GM23248 (cell line): Measurements from ENCODE around the gene C12orf76. TPM values are rescaled to one million over a fixed set of nuclear protein-coding genes. Genes with fewer than 3 reads are reported as not detected.

Source experiments
- DNase-seq: peaks from one replicate; pipeline ENCODE4 v3.0.0-alpha.2; 2015
- H2AFZ ChIP-seq: fragments of 200-600 bp; sonication (generic); 2 replicates; pipeline ENCODE4 v1.6.1; 2016; ENCODE audit warnings: antibody characterized with exemption
- H3F3A ChIP-seq: fragments of 200-600 bp; sonication (generic); 2 replicates; pipeline ENCODE4 v1.6.1; 2016; ENCODE audit warnings: mild to moderate bottlenecking, antibody characterized with exemption, mixed run types; ENCODE audit not compliant: insufficient read depth
- H3K27ac ChIP-seq: fragments of 200-600 bp; sonication (generic); 2 replicates; pipeline ENCODE4 v1.5.1; 2016; ENCODE audit warnings: mild to moderate bottlenecking
- H3K27me3 ChIP-seq: fragments of 200-600 bp; sonication (generic); replicated peaks from 2 replicates; pipeline ENCODE4 v1.6.1; 2016; ENCODE audit warnings: mild to moderate bottlenecking; ENCODE audit not compliant: insufficient read depth
- H3K36me3 ChIP-seq: fragments of 200-600 bp; sonication (generic); 2 replicates; pipeline ENCODE4 v1.6.1; 2016; ENCODE audit warnings: low read depth, mild to moderate bottlenecking
- H3K4me1 ChIP-seq: fragments of 200-600 bp; sonication (generic); 2 replicates; pipeline ENCODE4 v1.6.1; 2016; ENCODE audit warnings: mild to moderate bottlenecking; ENCODE audit not compliant: insufficient read depth
- H3K4me2 ChIP-seq: fragments of 200-600 bp; sonication (generic); one replicate; pipeline ENCODE4 v1.6.1; 2016; ENCODE audit warnings: mild to moderate bottlenecking; ENCODE audit not compliant: unreplicated experiment
- H3K4me3 ChIP-seq: fragments of 200-600 bp; sonication (generic); 2 replicates; pipeline ENCODE4 v1.5.1; 2016; ENCODE audit warnings: mild to moderate bottlenecking
- H3K79me2 ChIP-seq: fragments of 200-600 bp; sonication (generic); 2 replicates; pipeline ENCODE4 v1.6.1; 2016; ENCODE audit warnings: mild to moderate bottlenecking; ENCODE audit not compliant: insufficient read depth
- H3K9ac ChIP-seq: fragments of 200-600 bp; sonication (generic); 2 replicates; pipeline ENCODE4 v1.6.1; 2016; ENCODE audit warnings: mild to moderate bottlenecking
- H3K9me2 ChIP-seq: fragments of 200-600 bp; sonication (generic); 2 replicates; pipeline ENCODE4 v1.6.1; 2016; ENCODE audit warnings: mixed run types, mild to moderate bottlenecking, moderate library complexity; ENCODE audit not compliant: insufficient read depth
- H3K9me3 ChIP-seq: fragments of 200-600 bp; sonication (generic); one replicate; pipeline ENCODE4 v1.6.1; 2017; ENCODE audit warnings: low read depth
- H4K20me1 ChIP-seq: fragments of 200-600 bp; sonication (generic); 2 replicates; pipeline ENCODE4 v1.6.0; 2016; ENCODE audit not compliant: insufficient read depth
- EZH2 ChIP-seq: fragments of 200-600 bp; sonication (generic); IDR thresholded peaks from 2 replicates; pipeline ENCODE4 v1.6.1; 2018; ENCODE audit warnings: antibody characterized with exemption, mild to moderate bottlenecking; ENCODE audit not compliant: insufficient read depth, poor library complexity, severe bottlenecking
- EZH2phosphoT487 ChIP-seq: fragments of 200-600 bp; sonication (generic); IDR thresholded peaks from 2 replicates; pipeline ENCODE4 v1.6.1; 2018; ENCODE audit warnings: antibody characterized with exemption, moderate library complexity, mild to moderate bottlenecking, low read depth; ENCODE audit not compliant: insufficient read depth
- WGBS, 2 experiments: methylation state at CpG; one replicate each; pipeline ENCODE4 v1.1.6; 2015 to 2017; ENCODE audit warnings: low lambda C conversion rate in 2 of 2, low coverage in 1 of 2; ENCODE audit errors: missing lambda C conversion rate in 2 of 2; 5-methylcytosine and 5-hydroxymethylcytosine counted together
- in situ Hi-C: fragments of 300-500 bp; cut with MboI; formaldehyde crosslinking; loops from 2 replicates; pipeline ENCODE4 v1.15.0; 2020
- polyA plus RNA-seq: library from polyadenylated mRNA; unstranded; fragments of >200 nt; fragmentation: Nextera tagmentation; extraction: Ambion mirVana; gene quantifications from 2 replicates; pipeline ENCODE4 v1.2.1, GENCODE V29; 2016
- total RNA-seq: library from RNA; depleted of rRNA; stranded (reverse); fragments of >200 nt; shearing (Covaris generic); gene quantifications from 2 replicates; pipeline ENCODE4 v1.2.3, GENCODE V29; 2014; rRNA removed

Gene C12orf76
- total RNA-seq (21.2 and 29.7 TPM in 2 replicates), polyA plus RNA-seq (8.5 and 12.3 TPM in 2 replicates)

GRCh38 chr12:110048242-110049027 is at the start of gene C12orf76:
Gene C12orf76 (minus strand): TSS chr12:110048522. CDS start chr12:110048495, 27 bp downstream.
- peak; percentile 99 for DNase-seq
- peak within 1 kb of the TSS; percentile 74 for H3K27ac ChIP-seq
- peak within 1 kb of the TSS; percentile 77 for H3K9ac ChIP-seq
- in situ Hi-C loops, result no loop called here
- peak within 1 kb of the TSS; percentile 93 for H2AFZ ChIP-seq
- H3K9me3 ChIP-seq, result no peaks in the 10 kb centered on the region
- WGBS, 2 experiments, result 3% methylated on average over 47 of the region's 47 CpGs
- no peaks in the 10 kb centered on the region; the same call in 1 of the 2 replicates for H3K36me3 ChIP-seq
- no peaks in the 10 kb centered on the region for H3K9me2 ChIP-seq
- H3K4me3 ChIP-seq, result peak within 1 kb of the TSS; percentile 83
- no peak for TF ChIP-seq EZH2
- no peak for TF ChIP-seq EZH2phosphoT487
- peaks cover 7% of the 10 kb centered on the region; the same call in 1 of the 2 replicates for H3F3A ChIP-seq
- no peaks in the 10 kb centered on the region for H4K20me1 ChIP-seq
- peaks cover 18% of the 10 kb centered on the region for H3K4me1 ChIP-seq
- H3K27me3 ChIP-seq, result no peaks in the 10 kb centered on the region
- H3K79me2 ChIP-seq, result peaks cover 46% of the 10 kb centered on the region
- H3K4me2 ChIP-seq, result peak within 1 kb of the TSS; percentile 79

GRCh38 chr12:110093631-110094311 is 45.4 kb upstream of the C12orf76 start:
- Histone ChIP-seq H3K27me3 (no peaks in the 10 kb centered on the region), H3F3A (no peaks in the 10 kb centered on the region), H3K79me2 (no peaks in the 10 kb centered on the region), H3K36me3 (no peaks in the 10 kb centered on the region), H3K9me3 (no peaks in the 10 kb centered on the region), H3K4me1 (no peaks in the 10 kb centered on the region), H3K4me2 (no peak overlapping the region), H4K20me1 (no peaks in the 10 kb centered on the region), H2AFZ (no peak overlapping the region), H3K27ac (no peak overlapping the region), H3K4me3 (no peak overlapping the region), H3K9me2 (no peaks in the 10 kb centered on the region), H3K9ac (no peak overlapping the region)
- DNase-seq, result no peak
- TF ChIP-seq EZH2 (no peak), EZH2phosphoT487 (no peak)
- WGBS, 2 experiments, result 43 to 45% methylated on average over 7 of the region's 7 CpGs
- in situ Hi-C loops, result loop anchor here (10.0 kb wide), 1 partner anchor 331 kb away; no protein-coding TSS in a partner anchor

- Histone ChIP-seq H4K20me1 (no peaks in the 10 kb centered on the region), H3K4me3 (no peak overlapping the region), H3K36me3 (no peaks in the 10 kb centered on the region), H3K9ac (no peak overlapping the region), H2AFZ (no peak overlapping the region), H3K4me1 (no peaks in the 10 kb centered on the region), H3K79me2 (no peaks in the 10 kb centered on the region), H3K4me2 (no peak overlapping the region), H3K9me3 (no peaks in the 10 kb centered on the region), H3K27ac (no peak overlapping the region), H3K27me3 (no peaks in the 10 kb centered on the region), H3F3A (no peaks in the 10 kb centered on the region), H3K9me2 (no peaks in the 10 kb centered on the region)
- DNase-seq, result no peak
- 78% methylated on average over 3 of the region's 3 CpGs for WGBS, 2 experiments
- in situ Hi-C loops, result loop anchor here (10.0 kb wide), 1 partner anchor 334 kb away; no protein-coding TSS in a partner anchor
- TF ChIP-seq EZH2, result no peak
- no peak for TF ChIP-seq EZH2phosphoT487
Measured at GRCh38 chr12:110091136-110091711, 42.9 kb upstream of the C12orf76 start.
